Body of pancreas (tissue), 4 donors: ENCODE data around the gene PDGFRA. TPM values are rescaled to one million over a fixed set of nuclear protein-coding genes. Genes with fewer than 3 reads are reported as not detected.

Source experiments
- ATAC-seq: fragments of 150-250 bp; one replicate; pipeline ENCODE4 v1.9.1; 2016
- DNase-seq, 4 donors: peaks; one replicate each; pipeline ENCODE4 v3.0.0-alpha.2; 2019
- H3K27ac ChIP-seq, 4 donors: fragments of 200-600 bp; sonication (generic); 1 replicate in 3 of 4; 2 replicates in 1 of 4; pipeline versions ENCODE4 v1.5.1 to v1.6.1; 2016 to 2019; ENCODE audit warnings: mild to moderate bottlenecking in 1 of 4, mixed read lengths in 1 of 4, moderate library complexity in 1 of 4
- H3K27me3 ChIP-seq, 2 donors: fragments of 200-600 bp; sonication (generic); one replicate each; pipeline ENCODE4 v1.6.0; 2016; ENCODE audit warnings: mild to moderate bottlenecking in 1 of 2
- H3K36me3 ChIP-seq, 2 donors: fragments of 200-600 bp; sonication (generic); replicated peaks in 1 of 2; 2 replicates each; pipeline ENCODE4 v1.5.1; 2016; ENCODE audit warnings: low read depth in 2 of 2; ENCODE audit not compliant: insufficient read depth in 1 of 2
- H3K4me1 ChIP-seq: fragments of 200-600 bp; sonication (generic); one replicate; pipeline ENCODE4 v1.6.0; 2016
- H3K4me3 ChIP-seq, 2 donors: fragments of 200-600 bp; sonication (generic); 1 replicate in 1 of 2; 2 replicates in 1 of 2; pipeline ENCODE4 v1.5.1; 2016 to 2019
- H3K9me3 ChIP-seq, 3 donors: fragments of 200-600 bp; sonication (generic); 1 replicate in 2 of 3; 2 replicates in 1 of 3; pipeline ENCODE4 v1.5.1; 2016
- POLR2A ChIP-seq, 3 donors: fragments of 450-650 bp; IDR thresholded peaks; one replicate each; pipeline ENCODE4 v1.6.1; 2016; ENCODE audit warnings: antibody characterized with exemption in 3 of 3, mild to moderate bottlenecking in 2 of 3
- WGBS, 2 donors: methylation state at CpG; one replicate each; pipeline ENCODE4 v1.1.5; 2017; 5-methylcytosine and 5-hydroxymethylcytosine counted together
- intact Hi-C: fragments of 100-400 bp; cut with DNase I; formaldehyde crosslinking; loops from one replicate; pipeline ENCODE4 v1.15.1; 2023
- total RNA-seq, 2 donors: library from RNA; depleted of rRNA; stranded (reverse); fragments of >200 nt; gene quantifications; one replicate each; pipeline ENCODE4 v1.1.0, GENCODE V29; 2016
- TF ChIP-seq, protein P1 (sequence below), 7 experiments: fragments of 450-650 bp in 4 of 7; fragments of 200-600 bp in 3 of 7; sonication (generic) in 3 of 7; IDR thresholded peaks; one replicate each; pipeline ENCODE4 v1.5.1; 2016 to 2019; ENCODE audit warnings: antibody characterized with exemption in 7 of 7

PDGFRA gene
- total RNA-seq, 2 donors from 2014 or later: 54.4 to 56.0 TPM

DNA sequence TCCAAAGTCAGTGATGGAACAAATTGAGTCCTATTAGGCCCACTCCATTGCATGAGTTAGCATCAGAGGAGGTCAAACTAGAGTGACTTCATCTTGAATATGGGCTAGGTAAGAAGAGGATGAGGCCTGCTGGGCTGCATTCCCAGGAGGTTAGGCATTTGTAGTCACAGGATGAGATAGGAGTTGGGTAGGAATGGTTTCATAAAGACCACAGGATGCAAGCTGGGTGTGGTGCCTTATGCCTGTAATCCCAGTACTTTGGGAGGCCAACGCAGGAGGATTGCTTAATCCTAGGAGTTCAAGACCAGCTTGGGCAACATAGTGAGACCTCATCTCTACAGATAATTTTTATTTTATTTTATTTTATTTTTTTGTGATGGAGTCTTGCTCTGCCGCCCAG, 26.8 kb downstream of the PDGFRA start:
- Histone ChIP-seq H3K9me3 (no peaks in the 10 kb centered on the region), H3K27me3 (no peaks in the 10 kb centered on the region), H3K27ac (no peak overlapping the region), H3K36me3 (no peaks in the 10 kb centered on the region), H3K4me3 (no peak overlapping the region), H3K4me1 (no peaks in the 10 kb centered on the region)
- no peak for ATAC-seq
- DNase-seq: no peak
- WGBS, 2 donors: 94 to 97% methylated on average over 2 of the region's 2 CpGs
- intact Hi-C loops: no loop called here
- TF ChIP-seq, protein P1, sequence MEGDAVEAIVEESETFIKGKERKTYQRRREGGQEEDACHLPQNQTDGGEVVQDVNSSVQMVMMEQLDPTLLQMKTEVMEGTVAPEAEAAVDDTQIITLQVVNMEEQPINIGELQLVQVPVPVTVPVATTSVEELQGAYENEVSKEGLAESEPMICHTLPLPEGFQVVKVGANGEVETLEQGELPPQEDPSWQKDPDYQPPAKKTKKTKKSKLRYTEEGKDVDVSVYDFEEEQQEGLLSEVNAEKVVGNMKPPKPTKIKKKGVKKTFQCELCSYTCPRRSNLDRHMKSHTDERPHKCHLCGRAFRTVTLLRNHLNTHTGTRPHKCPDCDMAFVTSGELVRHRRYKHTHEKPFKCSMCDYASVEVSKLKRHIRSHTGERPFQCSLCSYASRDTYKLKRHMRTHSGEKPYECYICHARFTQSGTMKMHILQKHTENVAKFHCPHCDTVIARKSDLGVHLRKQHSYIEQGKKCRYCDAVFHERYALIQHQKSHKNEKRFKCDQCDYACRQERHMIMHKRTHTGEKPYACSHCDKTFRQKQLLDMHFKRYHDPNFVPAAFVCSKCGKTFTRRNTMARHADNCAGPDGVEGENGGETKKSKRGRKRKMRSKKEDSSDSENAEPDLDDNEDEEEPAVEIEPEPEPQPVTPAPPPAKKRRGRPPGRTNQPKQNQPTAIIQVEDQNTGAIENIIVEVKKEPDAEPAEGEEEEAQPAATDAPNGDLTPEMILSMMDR (IDR thresholded peaks at IDR 0.05): no peak
- TF ChIP-seq POLR2A (IDR thresholded peaks at IDR 0.05): no peak

DNA sequence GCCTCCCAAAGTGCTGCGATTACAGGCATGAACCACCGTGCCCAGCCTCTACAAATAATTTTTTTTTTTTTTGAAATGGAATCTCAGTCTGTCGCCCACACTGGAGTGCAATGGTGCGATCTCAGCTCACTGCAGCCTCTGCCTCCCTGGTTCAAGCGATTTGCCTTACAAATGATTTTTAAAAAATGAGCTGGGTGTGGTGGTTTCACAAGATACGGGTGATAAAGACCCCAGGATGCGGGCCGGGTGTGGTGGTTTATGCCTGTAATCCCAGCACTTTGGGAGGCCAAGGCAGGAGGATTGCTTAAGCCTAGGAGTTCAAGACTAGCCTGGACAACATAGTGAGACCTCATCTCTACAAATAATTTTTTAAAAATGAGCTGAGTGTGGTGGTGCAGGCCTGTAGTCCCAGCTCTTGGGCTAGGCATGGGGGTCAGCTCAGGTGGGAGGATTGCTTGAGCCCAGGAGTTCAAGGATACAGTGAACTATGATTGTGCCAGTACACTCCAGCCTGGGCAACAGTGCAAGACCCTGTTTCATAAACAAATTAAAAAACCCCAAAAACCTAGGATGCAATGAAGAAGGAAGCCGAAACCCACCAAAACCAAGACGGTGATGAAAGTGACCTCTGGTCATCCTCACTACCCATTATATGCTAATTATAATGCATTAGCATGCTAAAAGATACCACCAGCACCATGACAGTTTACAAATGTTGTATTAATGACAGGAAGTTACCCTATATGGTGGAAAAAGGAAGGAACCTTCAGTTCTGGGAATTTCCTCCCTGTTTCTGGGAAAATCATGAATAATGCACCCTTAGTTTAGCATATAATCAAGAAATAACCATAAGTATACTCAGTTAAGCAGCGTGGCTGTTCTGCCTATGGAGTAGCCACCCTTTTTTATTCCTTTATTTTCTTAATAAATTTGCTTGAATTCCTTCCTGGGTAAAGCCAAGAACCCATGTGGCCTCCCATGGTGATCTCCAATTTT, 27.7 kb downstream of the PDGFRA start:
- no peaks in the 10 kb centered on the region for H3K36me3 ChIP-seq
- no peaks in the 10 kb centered on the region for H3K4me1 ChIP-seq
- H3K9me3 ChIP-seq: no peaks in the 10 kb centered on the region
- no peaks in the 10 kb centered on the region for H3K27me3 ChIP-seq
- H3K27ac ChIP-seq: no peak overlapping the region
- no peak overlapping the region for H3K4me3 ChIP-seq
- no peak for ATAC-seq
- 84 to 87% methylated on average over 9 to 11 of the region's 11 CpGs for WGBS, 2 donors
- intact Hi-C loops: no loop called here
- no peak for DNase-seq
- TF ChIP-seq, protein P1 (IDR thresholded peaks at IDR 0.05): no peak
- TF ChIP-seq POLR2A (IDR thresholded peaks at IDR 0.05): no peak

DNA sequence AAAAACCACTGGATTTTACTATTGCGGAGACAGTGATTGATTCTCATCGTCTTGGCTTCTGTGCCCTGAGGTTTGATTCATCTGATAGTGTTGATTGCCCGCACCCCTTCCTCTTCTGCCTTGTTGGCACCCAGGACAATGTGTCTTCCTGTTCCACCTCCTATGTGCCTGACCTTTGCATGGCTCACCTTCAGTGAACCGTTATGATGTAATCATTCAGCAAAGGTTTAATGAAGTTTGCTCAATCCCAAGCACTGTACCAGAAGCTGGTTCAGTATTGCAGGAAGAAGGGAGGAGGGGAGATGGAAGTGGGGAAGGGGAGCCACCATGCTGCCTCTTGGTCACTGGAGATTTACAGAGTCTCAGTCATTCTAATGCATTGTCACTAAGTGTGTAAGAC, 36.3 kb downstream of the PDGFRA start:
- intact Hi-C loops: no loop called here
- 74 to 77% methylated on average over 4 of the region's 4 CpGs for WGBS, 2 donors
- no peak for DNase-seq
- Histone ChIP-seq H3K27ac (no peak overlapping the region), H3K36me3 (no peaks in the 10 kb centered on the region), H3K4me1 (no peaks in the 10 kb centered on the region), H3K27me3 (no peaks in the 10 kb centered on the region), H3K4me3 (no peak overlapping the region), H3K9me3 (no peaks in the 10 kb centered on the region)
- ATAC-seq: no peak
- TF ChIP-seq, protein P1 (IDR thresholded peaks at IDR 0.05): no peak

DNA sequence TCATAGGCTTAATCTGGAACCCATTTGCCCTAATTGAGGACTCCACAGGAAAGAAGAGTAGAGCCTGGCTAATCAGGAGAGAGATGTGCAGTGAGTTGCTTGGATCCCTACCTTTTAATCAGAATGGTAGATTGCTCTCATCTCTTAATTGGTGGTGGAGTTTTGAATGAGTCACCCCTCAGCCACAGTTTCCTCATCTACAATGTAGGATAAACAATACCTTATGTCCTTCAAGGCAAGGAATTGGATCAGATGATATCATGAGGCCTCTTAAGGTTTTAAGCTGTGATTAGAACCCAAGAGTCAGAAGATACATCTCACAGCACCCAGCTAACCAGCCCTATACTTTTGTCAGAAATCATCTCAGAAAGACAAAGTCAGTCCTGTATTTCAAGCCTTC, 39.1 kb downstream of the PDGFRA start:
- intact Hi-C loops: no loop called here
- Histone ChIP-seq H3K27me3 (no peaks in the 10 kb centered on the region), H3K36me3 (no peaks in the 10 kb centered on the region), H3K4me3 (no peak overlapping the region), H3K9me3 (no peaks in the 10 kb centered on the region), H3K27ac (no peak overlapping the region), H3K4me1 (no peaks in the 10 kb centered on the region)
- TF ChIP-seq POLR2A (IDR thresholded peaks at IDR 0.05): no peak
- TF ChIP-seq, protein P1 (IDR thresholded peaks at IDR 0.05): no peak
- ATAC-seq: no peak
- DNase-seq: no peak

DNA sequence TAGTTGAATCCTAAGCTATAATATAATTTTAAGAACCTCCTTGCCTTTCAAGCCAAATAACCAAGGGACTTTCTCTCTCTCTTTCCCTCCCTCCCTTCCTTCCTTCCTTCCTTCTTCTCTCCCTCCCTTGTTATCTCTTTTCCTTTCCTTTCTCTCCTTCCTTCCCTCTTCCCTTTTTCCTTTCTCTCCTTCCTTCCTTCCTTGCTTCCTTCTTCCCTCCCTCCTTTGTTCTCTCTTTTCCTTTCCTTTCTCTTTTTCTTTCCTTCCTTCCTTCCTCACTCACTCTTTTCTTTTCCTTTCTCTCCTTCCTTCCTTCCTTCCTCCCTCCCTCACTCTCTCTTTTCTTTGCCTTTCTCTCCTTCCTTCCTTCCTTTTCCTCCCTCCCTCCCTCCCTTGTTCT, 42.4 kb downstream of the PDGFRA start:
- no peak for ATAC-seq
- H3K27me3 ChIP-seq: no peaks in the 10 kb centered on the region
- H3K9me3 ChIP-seq: no peaks in the 10 kb centered on the region
- DNase-seq: no peak
- no peak overlapping the region for H3K27ac ChIP-seq
- TF ChIP-seq, protein P1 (IDR thresholded peaks at IDR 0.05): no peak
- TF ChIP-seq POLR2A (IDR thresholded peaks at IDR 0.05): no peak
- intact Hi-C loops: no loop called here
- H3K4me1 ChIP-seq: no peaks in the 10 kb centered on the region
- H3K4me3 ChIP-seq: no peak overlapping the region
- H3K36me3 ChIP-seq: no peaks in the 10 kb centered on the region
